RWPE1 (cell line): ENCODE results near the gene MCUB.
A peak's percentile ranks its signal among the peaks of the same experiment; 100 is the strongest.
"Not testable (repeated sequence)": the region's sequence is repeated elsewhere in the genome, so short reads cannot be mapped to it uniquely, and the experiment has no call there.

Source experiments
- CTCF ChIA-PET: fragments of 350-600 bp; sonication (Branson Sonifier 250); formaldehyde crosslinking; extraction: SDS; loops from one replicate; lab custom pipeline; 2021; lab: Yijun Ruan, JAX
- POLR2A ChIA-PET: fragments of 400-600 bp; formaldehyde crosslinking; extraction: SDS; loops from one replicate; lab custom pipeline; 2020; ENCODE audit warnings: antibody characterized with exemption; ENCODE audit not compliant: low non-redundant PET; lab: Yijun Ruan, JAX
- DNase-seq: peaks from one replicate; pipeline ENCODE4 v3.0.0; 2012; ENCODE audit warnings: low spot score
- H3K27ac ChIP-seq: fragments of 450-650 bp; 2 replicates; pipeline ENCODE4 v1.5.1; 2017
- TF ChIP-seq, protein P1 (sequence below): fragments of 450-650 bp; conservative IDR thresholded peaks from 2 replicates; pipeline ENCODE4 v1.5.1; 2017; ENCODE audit warnings: low read depth, mild to moderate bottlenecking

MCUB gene

GRCh38 chr4:109548655-109549054 lies 11.4 kb upstream of the MCUB start:
- DNase-seq = peak; percentile 84
- POLR2A ChIA-PET = no interaction called here
- TF ChIP-seq, protein P1, sequence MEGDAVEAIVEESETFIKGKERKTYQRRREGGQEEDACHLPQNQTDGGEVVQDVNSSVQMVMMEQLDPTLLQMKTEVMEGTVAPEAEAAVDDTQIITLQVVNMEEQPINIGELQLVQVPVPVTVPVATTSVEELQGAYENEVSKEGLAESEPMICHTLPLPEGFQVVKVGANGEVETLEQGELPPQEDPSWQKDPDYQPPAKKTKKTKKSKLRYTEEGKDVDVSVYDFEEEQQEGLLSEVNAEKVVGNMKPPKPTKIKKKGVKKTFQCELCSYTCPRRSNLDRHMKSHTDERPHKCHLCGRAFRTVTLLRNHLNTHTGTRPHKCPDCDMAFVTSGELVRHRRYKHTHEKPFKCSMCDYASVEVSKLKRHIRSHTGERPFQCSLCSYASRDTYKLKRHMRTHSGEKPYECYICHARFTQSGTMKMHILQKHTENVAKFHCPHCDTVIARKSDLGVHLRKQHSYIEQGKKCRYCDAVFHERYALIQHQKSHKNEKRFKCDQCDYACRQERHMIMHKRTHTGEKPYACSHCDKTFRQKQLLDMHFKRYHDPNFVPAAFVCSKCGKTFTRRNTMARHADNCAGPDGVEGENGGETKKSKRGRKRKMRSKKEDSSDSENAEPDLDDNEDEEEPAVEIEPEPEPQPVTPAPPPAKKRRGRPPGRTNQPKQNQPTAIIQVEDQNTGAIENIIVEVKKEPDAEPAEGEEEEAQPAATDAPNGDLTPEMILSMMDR = no peak

GRCh38 chr4:109552237-109552636 lies 7.8 kb upstream of the MCUB start:
- TF ChIP-seq, protein P1 = no peak
- CTCF ChIA-PET = no interaction called here
- POLR2A ChIA-PET = no interaction called here
- H3K27ac ChIP-seq = no peak overlapping the region
- DNase-seq = no peak

More at GRCh38 chr4:109548655-109549054, 11.4 kb upstream of the MCUB start:
- H3K27ac ChIP-seq = no peak overlapping the region; the same call in 1 of the 2 replicates
- CTCF ChIA-PET = no interaction called here

DNA sequence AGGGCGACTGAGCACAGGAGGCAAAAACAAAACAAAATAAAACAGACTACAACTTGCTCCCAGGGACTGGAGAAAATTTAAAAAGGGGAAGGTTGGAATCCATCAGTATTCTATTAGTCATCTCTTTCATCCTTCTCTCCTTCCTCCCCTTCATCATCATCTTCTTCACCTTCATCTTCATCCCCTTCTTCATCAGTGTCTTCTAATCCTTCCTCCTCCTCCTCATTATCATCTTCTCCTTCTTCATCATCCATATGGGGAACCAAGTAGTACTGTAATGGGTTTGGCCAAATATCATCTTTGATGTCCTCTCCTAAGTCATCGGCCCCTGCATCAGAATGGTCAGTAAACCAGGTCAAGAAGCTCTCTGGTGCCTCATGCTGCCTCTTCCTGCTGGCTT lies 6.9 kb upstream of the MCUB start:
- TF ChIP-seq, protein P1 = no peak
- H3K27ac ChIP-seq = no peak overlapping the region
- ChIA-PET POLR2A (no interaction called here), CTCF (interaction anchor here (0.6 kb wide), 2 partner anchors 116 to 190 kb away, joined by 3 to 6 read pairs; no protein-coding TSS in a partner anchor)
- DNase-seq = no peak

GRCh38 chr4:109554971-109555370 lies 5.1 kb upstream of the MCUB start:
- POLR2A ChIA-PET = no interaction called here
- no peak overlapping the region for H3K27ac ChIP-seq
- TF ChIP-seq, protein P1 = no peak
- DNase-seq = no peak
- CTCF ChIA-PET = interaction anchor here (0.6 kb wide), 1 partner anchor 34 kb away, joined by 3 read pairs; no protein-coding TSS in a partner anchor

DNA sequence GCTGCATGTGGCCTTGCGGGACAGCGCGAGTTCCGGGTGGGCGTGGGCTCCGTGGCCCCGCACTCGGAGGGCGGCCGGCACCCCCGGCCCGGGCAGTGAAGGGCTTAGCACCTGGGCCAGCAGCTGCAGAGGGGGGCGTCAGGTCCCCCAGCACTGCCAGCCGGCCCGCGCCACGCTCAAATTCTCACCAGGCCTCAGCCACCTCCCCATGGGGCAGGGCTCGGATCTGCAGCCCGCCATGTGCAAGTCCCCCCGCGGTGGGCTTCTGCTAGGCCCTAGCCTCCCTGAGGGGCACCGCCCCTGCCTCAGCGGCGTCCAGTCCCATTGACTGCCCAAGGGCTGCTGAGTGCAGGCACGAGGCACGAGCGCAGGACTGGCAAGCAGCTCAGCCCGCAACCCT lies 2.6 kb upstream of the MCUB start:
- POLR2A ChIA-PET = no interaction called here
- CTCF ChIA-PET = no interaction called here

GRCh38 chr4:109558095-109558494 lies 2.0 kb upstream of the MCUB start:
- DNase-seq, H3K27ac ChIP-seq, POLR2A ChIA-PET, CTCF ChIA-PET: not testable (repeated sequence)

More for the DNA sequence above, 2.6 kb upstream of the MCUB start:
- TF ChIP-seq, protein P1 = no peak
- no peak for DNase-seq
- no peak overlapping the region for H3K27ac ChIP-seq

DNA sequence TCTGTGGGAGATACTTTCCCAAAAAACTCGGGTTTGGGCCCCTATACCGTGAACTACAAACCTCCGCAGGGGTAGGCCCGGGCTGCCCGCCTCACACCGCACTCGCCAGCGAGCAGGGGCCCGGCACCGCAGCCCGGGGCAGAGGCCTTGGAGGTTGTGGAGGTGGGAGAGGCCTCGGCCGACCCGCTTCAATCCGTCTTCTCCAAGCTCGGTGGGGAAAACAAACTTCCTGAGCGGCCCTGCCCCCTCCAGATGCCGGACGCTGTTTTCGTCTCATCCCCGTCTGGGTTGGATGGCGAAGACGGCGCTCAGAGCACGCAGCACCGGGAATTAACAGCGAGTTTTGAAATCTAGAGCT lies 442 bp upstream of the MCUB start:
- H3K27ac ChIP-seq = peak overlapping the region; percentile 93
- DNase-seq = peak; percentile 38
- ChIA-PET CTCF (no interaction called here), POLR2A (interaction anchor here (0.6 kb wide), 1 partner anchor 203 kb away, joined by 4 read pairs; no protein-coding TSS in a partner anchor)
- TF ChIP-seq, protein P1 = no peak
